HG03066 (cell line): ENCODE results near the gene NOP9.
A peak's percentile ranks its signal among the peaks of the same experiment; 100 is the strongest.

Experiments used
- ATAC-seq: cut with Tn5 transposase; IDR thresholded peaks from one replicate; pipeline ENCODE4 v1.9.1; 2021; ENCODE audit warnings: low read depth; ENCODE audit not compliant: unreplicated experiment

NOP9 gene

DNA sequence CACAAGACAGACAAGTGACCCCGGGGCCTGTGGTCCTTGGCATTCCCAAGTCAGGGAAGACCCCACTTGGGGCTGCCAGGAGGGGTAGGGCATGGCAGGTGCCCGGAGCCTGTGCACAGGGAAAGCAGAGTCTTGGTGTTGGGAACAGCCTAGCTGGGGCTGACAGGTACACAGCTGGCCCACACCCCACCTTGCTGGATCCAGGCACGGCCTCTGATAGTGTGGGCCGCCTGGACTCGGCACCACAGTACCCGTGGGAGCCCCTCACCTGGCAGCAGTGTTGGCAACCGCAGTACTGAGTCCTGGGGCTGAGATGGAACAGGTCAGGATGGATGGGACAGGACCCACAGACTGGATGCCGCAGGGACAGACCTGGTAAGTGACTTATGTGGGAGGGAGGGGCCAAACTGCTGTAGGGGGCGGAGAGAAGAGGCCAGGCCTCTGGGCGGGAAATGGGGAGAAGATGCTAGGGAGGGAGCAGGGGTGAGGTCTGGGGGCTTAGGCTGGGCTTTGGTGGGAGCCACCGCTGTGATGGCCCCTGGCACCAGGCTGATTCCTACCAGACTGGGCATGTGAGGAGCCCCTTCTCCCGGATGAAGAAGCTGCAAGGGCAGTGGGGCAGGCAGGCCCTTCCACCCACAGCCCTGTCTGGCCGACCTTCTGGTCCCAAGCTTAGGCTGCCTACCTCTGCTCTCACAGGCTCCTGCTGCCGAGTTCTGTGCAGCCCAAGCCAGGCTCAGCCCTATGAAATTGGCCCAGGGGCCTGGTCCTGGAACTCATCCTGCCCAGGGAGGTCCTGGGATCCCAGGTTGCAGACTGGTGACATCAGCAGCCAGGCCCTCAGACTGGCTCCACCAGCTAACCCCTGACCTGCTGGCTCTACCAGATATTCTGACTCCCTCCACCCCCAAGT is 36.6 kb upstream of the NOP9 start, which contains the start of gene TGM1:
Gene TGM1, minus strand, starts transcription at position 357 of the 913 bp plus-strand sequence. CDS start 825 bp downstream, outside the sequence.
- no peak for ATAC-seq

DNA sequence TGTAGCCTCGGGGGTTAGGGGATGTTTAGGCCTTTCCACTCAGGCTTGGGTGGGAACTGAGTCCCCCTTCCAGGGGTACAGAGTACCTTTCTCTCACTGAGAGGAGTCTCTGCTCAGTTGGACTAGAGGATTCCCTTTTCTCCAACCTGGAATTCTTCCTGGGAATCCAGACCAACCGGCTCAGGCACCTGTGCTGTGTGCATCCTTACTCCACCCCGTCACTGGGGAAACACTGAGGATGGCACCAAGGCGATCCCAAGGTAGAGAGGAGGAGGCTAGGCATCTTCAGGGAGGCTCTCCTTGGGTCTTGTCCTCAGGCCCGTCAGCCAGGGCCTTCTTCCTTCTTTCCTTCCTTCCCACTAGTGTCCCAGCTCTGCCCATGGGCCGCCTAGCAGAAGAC is 35.8 kb upstream of the NOP9 start:
- ATAC-seq, result no peak

DNA sequence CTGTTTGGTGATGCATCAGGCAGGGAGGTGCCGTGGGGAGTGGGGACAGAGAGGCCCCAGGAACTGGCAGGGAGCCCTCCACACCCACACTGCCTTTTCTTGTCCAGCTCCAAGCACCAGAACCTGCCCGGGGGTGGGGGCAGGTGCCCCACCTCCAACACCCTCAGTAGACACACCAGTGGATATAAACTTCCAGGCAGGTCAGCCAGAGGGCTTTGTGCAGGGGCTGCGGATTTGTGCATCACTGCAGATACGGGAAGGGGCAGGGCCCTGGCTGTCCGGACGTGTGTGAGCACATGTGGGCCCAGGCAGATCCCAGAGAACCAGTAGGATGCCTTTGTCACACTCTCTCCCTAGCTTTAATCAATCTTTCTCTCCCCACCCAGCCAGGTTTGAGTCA is 35.4 kb upstream of the NOP9 start:
- ATAC-seq, result no peak

DNA sequence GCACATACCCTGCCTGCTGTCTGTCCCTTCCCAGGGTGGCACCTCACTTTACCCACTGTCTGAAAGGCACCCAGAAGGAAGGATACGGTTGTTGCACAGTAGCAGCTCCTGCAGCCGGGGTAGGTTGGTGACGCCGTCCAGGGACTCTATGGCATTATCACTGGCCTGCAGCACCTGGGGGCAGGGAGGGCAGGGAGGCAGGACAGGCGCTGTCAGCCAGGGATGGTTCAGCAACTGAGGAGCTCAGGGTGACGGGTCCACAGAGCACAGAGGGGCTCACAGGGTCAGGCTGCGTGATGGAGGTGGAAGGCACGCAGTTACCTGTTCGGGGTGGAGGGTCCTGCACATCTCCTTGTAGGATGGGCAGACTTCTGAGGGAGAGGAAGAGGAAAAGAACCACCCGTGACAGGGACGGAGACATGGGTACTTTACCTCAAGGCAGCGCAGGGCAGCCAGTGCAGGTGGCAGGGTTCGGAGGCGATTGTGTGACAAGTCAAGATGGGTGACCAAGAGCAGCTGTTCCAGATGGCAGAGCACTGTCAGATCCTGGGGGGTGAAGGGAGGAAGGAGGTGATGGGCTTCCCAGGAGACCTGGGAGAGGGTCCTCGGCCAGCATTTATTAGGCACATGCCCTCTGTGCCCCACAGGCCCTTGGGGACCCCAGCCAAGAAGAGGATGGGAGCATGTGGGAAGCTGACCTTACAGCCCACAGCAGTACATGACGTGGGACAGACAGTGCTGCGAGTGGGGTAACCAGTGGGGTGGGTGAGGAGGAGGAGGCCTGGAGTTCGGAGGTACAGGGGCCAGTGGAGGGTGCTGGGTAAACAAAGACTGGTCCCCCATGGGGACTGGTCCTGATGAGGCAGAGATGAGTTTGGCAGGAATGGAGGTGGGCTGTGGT is 33.1 kb upstream of the NOP9 start:
- ATAC-seq, result no peak

DNA sequence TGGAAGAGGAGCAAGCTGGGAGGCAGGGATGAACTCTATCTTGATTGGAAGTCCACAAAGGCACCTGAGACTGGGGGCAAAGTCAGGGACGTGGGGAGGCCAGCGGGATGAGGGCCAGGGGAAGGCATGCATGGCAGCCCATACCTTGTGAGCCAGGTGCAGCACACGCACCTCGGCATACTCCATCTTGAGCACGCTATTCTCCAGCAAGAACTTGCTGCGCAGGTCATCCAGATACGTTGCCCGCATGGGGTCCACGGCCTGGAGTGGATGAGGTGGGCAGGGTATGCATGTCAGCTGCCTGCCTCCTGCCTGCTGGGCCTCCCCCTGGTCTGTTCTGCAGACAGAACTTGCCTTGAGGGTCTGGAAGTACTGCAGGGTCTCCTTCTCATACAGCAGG is 32.1 kb upstream of the NOP9 start:
- ATAC-seq, result no peak

DNA sequence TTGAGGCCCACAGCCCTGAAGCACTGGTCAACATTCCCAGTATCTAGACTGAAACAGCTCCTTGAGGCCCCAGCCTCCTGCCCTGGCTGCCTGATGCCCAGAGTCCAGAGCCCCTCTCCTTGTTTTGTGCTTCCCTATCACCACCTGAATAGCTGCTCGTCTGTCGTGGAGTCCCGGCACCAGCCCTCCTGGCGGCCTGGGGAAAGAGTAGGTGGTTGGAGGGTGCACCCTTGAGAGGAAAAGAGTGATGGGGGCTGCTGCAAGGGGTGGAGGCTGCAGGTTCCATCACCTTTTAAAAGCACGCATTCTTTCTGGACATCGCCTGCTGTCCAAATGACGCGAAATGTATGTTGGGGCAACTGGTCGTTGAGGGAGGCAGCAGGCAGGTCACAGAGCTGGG is 31.4 kb upstream of the NOP9 start:
- ATAC-seq, result no peak

DNA sequence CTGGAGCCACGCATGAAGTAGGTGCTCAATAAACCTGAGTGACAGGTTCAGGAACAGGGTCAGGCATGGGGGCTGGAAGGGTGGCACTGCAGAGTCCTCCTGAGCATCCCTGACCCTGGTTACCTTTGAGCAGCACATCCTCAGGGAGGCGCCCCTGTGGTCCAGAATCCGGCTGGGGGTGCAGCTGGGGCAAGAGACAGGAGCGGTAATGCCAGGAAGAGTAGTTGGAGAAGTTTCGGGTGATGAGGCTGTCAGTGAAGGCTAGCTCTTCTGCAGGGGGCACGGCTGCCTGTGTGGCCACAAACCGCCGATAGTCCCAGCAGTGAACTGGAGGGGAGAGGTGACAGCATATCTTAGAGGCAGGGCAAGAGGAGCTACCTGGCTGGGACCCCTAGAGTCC is 30.3 kb upstream of the NOP9 start:
- no peak for ATAC-seq

DNA sequence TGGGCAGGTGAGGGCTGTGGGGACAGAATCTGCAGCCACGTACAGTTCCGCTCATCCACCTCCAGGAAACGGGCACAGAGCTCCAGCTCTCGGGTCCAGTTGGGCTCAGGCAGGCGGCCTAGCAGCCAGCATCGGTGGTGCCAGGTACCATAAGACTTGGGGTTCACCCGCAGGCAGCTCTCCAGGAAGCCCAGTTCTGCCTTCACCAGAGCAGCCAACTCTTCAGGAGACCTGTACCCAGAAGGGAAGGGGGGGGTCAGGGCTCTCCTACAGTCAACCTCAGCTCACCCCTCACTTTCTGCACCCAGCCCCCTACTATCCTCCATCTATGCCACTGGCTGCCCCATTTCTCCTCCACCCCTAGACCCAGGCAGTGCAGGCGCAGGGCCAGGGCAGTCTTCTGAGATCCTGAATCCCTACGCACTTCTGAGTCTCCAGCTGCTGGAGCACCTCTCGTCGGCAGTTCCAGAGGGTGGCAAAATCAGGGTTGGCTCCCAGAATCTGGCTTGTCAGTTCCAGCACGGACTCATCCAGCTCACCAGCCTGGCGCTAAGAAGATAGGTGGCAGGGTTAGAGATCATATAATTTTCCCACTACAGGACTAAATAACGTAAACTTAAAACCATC is 29.6 kb upstream of the NOP9 start:
- ATAC-seq, result no peak

DNA sequence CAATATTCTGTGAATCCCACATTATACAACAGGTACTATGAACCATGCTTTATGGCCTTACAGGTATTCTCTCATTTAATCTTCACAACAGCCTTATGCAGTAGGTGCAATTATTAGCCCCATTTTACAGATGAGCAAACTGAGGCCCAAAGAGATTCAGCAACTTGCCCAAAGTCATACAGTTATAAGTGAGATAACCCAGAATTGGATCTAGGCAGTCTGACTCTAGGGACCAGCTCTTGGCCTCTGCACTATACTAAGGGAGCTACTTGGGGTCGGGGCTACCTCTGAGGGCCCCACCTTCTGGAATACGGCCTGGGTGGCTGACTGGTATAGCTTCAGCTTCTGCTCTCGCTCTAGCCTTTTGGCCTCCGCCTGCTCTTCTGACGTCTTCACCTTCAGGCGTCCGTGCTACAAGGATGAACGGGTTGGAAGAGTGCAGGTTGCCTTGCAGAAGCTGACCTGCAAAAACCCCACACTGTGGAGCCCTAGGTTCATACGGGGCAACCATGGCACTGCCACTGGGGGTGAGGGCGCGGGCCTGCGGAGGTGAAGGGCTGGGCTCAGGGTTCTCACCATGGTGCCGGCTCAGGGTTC is 29.0 kb upstream of the NOP9 start:
- no peak for ATAC-seq

DNA sequence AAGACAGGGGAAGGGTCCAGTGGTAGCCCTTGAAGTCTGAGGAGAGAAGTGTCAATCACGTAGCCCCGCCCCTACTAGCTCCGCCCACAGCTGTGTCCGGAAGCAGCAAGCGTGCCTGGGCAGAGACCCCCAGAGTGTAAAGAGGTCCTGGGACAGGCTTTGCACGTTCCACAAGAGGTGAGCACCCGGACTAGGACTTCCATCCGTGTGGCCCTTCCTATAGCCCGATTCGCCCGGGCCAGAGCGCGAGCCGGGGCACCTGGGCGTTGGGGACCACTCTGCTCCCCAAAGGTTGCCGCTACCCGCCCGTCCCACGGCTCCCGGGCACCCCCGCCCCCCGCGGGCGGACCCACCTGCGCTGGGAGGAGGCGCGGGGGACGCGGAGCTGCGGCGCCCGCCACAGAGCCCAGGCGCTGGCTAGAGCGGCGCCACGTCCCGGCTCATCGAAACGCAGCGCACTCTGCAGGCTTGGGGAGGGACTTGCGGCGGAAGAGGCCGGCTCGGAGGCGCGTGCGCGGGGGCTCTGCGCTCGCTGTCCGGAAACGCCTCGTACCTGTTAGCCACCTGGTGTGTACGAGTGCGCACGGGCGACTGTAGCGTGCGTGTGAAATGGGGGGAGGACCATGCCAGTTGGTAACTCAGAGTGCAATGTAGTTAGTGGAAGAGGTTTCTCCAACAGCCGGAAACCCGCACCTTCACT is 28.4 kb upstream of the NOP9 start, which contains the start of gene RABGGTA:
Gene RABGGTA, minus strand, starts transcription at position 464 of the 700 bp plus-strand sequence. CDS start 482 bp downstream, outside the sequence.
- ATAC-seq, result peak; percentile 87

DNA sequence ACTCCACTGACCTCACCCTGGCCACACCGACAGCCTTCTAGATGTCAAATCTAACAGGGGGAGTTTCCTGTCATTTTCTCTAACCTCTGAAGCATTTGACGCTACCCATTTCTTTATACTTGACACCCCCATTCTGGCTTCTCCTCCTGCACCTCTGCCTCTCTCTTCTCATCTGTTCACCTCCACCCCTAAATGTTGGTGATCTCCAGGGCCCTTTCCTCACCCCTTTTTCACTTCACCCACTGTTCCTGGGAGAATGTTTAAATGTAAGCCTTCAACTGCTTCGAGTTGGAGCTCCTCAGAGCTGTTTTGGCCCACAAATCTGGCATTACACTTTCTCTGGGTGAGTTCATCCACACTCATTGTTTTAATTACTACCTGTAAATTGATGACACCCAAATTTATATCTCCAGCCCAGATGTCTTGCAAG is 27.8 kb upstream of the NOP9 start:
- no peak for ATAC-seq

DNA sequence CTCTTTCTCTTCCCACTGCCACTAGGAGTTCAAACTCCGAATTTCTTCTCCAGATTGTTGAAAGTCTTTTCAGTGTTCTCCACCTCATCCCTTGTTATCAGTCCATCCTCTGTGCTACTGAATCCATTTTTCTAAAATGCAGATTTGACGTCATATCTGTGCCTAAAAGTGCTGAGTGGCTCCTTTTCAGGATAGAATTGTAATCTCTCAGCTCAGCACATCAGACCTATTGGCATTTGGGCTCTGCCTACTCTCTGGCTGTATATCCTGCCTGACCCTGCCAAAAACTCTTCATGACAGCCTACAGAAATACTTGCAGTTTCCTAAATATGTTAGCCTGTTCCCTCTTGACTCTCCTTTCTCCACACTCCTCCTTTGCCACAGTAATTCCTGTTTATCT is 27.2 kb upstream of the NOP9 start:
- ATAC-seq, result no peak

DNA sequence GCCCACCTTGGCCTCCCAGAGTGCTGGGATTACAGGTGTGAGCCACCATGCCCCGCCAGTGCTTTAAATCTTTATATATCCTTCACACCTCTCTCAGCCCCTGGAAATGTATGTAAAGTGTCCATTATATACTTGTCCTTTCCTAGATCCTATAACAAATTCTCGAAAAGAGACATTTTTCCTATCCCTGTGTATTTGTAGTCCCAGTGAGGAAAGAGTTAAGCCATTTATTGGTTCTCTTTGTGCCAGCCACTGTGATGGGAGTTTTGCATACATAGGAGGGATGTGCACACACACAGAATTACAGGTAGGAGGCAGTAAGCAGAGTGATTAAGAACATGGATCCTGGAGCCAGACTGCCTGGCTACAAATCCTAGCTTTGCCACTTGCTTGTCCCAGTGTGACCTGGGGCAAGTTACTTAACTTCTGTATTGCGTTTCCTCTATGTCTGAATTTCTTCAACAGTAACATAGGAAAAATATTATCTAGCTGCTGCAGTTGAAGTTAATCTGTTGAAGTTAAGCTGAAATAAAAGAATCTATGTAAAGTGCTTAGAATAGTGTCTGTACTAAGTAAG is 26.1 kb upstream of the NOP9 start:
- ATAC-seq, result no peak

DNA sequence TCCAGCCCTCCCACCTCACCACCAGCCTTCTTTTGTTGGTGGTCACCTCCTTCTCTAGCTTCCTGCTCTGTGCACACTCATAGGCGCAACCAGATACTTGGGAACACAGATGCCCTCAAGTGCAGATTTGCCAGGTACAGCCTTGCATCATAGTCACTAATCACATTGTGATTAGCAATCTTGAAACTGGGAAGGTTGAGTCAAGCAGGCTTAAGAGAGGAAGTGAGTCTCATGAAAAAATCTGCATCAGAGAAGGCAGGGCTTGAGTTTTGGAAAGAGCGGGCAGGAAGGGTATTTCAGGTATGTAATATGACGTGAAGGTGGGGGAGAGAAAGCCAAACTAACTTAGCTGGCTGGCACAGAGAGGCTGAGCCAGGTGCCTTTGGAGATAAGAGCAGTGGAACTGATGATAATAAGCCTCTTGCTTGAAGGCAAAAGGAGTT is 25.5 kb upstream of the NOP9 start:
- no peak for ATAC-seq

DNA sequence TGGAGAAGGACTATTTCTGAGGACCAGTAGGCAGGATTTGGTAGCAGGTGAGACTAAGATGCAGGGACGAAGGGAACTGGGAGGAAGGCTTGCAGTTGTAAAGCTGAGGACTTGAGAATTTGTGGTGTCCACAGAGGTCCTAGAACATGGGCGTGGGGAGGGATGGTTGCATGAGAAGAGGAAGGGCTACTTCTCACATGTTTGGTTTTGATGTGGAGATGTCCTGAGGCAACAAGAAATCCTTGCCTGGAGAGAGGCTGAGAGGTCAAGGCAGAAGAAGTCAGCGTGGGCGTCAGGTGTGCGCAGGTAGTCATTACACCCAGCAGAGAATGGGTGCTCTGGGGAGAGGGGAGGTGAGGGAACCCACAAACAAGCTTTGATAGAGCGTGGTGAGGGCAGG is 22.6 kb upstream of the NOP9 start:
- ATAC-seq, result no peak

DNA sequence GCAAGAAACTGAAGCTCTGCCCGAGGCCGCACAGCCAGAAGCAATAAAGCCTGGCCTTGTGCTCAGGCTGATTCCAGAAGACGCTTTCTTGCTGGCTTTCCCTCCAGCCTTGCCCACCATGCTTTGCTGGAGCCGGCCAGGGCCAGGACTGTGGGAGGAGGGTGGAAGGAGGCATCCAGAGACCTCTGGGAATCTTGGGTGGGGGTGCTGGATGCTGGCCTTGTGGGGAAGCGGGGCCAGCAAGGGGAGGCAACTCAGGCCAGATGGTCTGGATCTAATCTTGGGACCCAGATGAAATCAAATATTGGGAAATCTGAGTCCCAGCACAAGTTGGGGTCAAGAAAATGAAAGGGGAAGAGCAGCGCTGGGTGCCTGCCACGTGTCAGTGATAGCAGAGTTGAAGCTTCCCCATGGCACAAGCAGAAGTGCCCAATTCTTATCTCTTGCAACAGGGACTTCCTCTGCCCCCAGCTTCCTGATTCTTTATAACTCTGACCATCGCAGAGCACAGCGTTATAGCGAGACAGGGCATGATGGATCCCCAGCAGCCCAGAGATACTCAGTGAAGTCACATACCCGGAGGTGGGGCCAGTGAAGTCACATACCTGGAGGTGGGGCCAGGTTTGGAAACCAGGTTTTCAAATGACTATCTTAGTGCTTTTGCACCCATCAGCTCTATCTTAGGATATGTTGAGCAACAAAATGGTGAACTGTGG is 21.9 kb upstream of the NOP9 start:
- no peak for ATAC-seq

DNA sequence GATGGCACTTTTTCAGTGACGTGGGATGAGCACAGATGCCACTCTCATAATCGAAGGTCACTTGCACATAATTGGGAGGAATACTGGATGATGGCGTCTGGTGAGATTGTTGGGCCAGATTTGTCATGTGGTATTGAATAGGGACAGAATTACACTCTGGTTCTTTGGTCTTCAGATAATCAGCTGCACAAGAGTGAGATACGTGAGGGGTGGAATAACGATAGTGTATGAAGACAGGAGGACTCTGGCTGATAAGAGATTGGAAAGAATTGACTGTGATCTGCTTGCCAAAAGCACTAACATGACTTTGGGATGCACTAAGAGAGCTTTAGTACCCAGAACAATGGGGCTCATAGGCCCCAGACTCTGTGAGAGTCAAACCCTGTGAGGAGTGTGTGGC is 21.2 kb upstream of the NOP9 start:
- no peak for ATAC-seq

DNA sequence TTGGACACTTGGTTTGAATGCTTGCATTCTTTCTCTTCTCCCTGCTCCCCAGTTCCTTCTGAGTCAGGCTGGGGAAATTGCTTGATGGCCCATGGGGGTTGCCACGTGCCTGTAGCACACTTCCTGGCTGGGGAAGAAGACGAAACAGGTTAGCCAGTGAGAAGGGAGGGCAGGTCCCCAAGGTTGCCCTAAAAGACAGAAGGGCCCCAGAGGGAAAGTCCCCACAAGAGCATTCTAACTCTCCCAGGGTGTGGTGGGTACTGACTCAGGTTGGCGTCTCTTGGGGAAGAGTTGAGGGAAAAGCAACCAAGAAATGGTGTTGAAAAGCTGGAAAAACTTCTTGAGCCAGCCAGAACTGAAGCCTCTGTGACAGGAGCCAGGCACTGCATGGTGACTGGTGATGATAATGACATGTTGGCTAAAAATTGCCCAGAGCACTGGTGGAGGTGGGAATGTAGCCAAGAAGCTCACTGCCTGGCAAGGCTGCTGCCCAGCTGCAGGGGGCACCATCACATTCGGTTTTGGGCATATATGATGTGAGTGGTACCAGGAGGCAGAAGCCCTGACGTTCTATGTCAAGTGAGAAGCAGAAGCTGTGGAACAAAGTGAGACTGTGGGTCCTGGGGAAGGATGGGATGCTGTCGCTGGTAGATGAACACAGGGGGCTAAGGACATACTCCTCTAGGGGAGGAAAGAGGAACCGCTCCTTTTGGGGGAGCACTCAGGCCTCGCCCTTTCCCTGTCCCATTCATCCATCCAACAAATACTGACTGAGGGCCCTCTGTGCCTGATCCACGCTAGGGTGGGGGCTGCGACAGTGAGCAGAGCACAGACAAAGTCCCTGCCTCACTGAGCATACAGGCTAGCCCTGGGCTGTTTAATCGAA is 20.1 kb upstream of the NOP9 start:
- peak; percentile 56 for ATAC-seq
